ENCODE data around the gene GJE1.

DNA sequence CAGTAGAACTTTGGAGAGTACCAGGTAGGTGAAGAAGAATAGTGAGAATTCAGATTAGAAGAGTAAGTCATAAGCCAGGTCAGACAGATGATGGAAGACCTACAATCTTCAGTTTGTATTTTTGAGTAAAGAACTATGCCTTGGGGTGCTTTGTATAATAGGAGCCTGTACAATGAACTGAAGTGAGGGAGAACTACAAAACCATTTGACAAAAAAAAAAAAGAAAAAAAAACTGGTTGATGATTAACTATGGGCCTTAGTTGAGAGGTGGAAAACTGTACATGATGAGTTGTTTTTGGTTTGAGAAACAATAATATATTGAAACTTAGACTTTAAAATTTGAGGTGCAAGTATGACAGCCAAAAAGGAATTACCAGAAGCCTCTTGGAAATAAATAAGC is 40.0 kb downstream of the GJE1 start:
- TF ChIP-seq CTCF (IDR thresholded peaks at IDR 0.05) = no peak
- no peak for TF ChIP-seq POLR2A (IDR thresholded peaks at IDR 0.05)

Data from heart left ventricle (tissue), 13 donors.